ENCODE results near the gene IFNAR1. TPM values are rescaled to one million over a fixed set of nuclear protein-coding genes. Genes with fewer than 3 reads are reported as not detected.

Gene IFNAR1
- total and polyA plus RNA-seq, 9 of the 15 experiments (the other 6 are each of a cell fraction or from before 2014, with no cell fraction given), result 8.6 to 31.8 (median 14.8) TPM

GRCh38 chr21:33300701-33301631, 23.8 kb upstream of the IFNAR1 start (continued):
- TF ChIP-seq, protein P1, sequence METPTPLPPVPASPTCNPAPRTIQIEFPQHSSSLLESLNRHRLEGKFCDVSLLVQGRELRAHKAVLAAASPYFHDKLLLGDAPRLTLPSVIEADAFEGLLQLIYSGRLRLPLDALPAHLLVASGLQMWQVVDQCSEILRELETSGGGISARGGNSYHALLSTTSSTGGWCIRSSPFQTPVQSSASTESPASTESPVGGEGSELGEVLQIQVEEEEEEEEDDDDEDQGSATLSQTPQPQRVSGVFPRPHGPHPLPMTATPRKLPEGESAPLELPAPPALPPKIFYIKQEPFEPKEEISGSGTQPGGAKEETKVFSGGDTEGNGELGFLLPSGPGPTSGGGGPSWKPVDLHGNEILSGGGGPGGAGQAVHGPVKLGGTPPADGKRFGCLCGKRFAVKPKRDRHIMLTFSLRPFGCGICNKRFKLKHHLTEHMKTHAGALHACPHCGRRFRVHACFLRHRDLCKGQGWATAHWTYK (CRISPR knock-in tag; IDR thresholded peaks at IDR 0.05), result peak; percentile 98
- TF ChIP-seq SMARCA4 (IDR thresholded peaks at IDR 0.05) (peak; percentile 71; the same call in 1 of the 2 replicates), RBBP5 (IDR thresholded peaks at IDR 0.05; ENCODE audit: borderline replicate concordance, insufficient read depth, low read length, poor library complexity, severe bottlenecking) (peak; percentile 43), ZNF644 (tag; IDR thresholded peaks at IDR 0.05; ENCODE audit: low read depth) (peak; percentile 91), ZNF551 (CRISPR knock-in tag; IDR thresholded peaks at IDR 0.05) (no peak), BCL6 (CRISPR knock-in tag; IDR thresholded peaks at IDR 0.05) (peak; percentile 94), ARID3A (IDR thresholded peaks at IDR 0.05; ENCODE audit: borderline replicate concordance, low read depth, low read length) (0 out of 2 replicates have a peak, but pooled peaks have one; percentile 39), ZNF699 (CRISPR knock-in tag; IDR thresholded peaks at IDR 0.05; ENCODE audit: insufficient replicate concordance) (no peak), SNAPC5 (CRISPR knock-in tag; IDR thresholded peaks at IDR 0.05) (no peak), ZNF707 (CRISPR knock-in tag; conservative IDR thresholded peaks at IDR 0.05) (peak; percentile 53; the same call in 1 of the 2 replicates), ZNF316 (IDR thresholded peaks at IDR 0.05) (no peak), MAX (CRISPR knock-in tag; IDR thresholded peaks at IDR 0.05) (no peak), ELF4 (CRISPR knock-in tag; IDR thresholded peaks at IDR 0.05) (peak; percentile 53; the same call in 1 of the 2 replicates), GATAD2A (IDR thresholded peaks at IDR 0.05) (no peak)
- TF ChIP-seq, protein P2, sequence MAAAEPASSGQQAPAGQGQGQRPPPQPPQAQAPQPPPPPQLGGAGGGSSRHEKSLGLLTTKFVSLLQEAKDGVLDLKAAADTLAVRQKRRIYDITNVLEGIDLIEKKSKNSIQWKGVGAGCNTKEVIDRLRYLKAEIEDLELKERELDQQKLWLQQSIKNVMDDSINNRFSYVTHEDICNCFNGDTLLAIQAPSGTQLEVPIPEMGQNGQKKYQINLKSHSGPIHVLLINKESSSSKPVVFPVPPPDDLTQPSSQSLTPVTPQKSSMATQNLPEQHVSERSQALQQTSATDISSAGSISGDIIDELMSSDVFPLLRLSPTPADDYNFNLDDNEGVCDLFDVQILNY (CRISPR knock-in tag; IDR thresholded peaks at IDR 0.05), result no peak
- TF ChIP-seq, protein P3, sequence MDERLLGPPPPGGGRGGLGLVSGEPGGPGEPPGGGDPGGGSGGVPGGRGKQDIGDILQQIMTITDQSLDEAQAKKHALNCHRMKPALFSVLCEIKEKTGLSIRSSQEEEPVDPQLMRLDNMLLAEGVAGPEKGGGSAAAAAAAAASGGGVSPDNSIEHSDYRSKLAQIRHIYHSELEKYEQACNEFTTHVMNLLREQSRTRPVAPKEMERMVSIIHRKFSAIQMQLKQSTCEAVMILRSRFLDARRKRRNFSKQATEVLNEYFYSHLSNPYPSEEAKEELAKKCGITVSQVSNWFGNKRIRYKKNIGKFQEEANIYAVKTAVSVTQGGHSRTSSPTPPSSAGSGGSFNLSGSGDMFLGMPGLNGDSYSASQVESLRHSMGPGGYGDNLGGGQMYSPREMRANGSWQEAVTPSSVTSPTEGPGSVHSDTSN (CRISPR knock-in tag; IDR thresholded peaks at IDR 0.05; ENCODE audit: low read depth), result no peak
- TF ChIP-seq, protein P3 (tag; conservative IDR thresholded peaks at IDR 0.05; ENCODE audit: low read depth), result peak; percentile 46
- TF ChIP-seq, protein P4, sequence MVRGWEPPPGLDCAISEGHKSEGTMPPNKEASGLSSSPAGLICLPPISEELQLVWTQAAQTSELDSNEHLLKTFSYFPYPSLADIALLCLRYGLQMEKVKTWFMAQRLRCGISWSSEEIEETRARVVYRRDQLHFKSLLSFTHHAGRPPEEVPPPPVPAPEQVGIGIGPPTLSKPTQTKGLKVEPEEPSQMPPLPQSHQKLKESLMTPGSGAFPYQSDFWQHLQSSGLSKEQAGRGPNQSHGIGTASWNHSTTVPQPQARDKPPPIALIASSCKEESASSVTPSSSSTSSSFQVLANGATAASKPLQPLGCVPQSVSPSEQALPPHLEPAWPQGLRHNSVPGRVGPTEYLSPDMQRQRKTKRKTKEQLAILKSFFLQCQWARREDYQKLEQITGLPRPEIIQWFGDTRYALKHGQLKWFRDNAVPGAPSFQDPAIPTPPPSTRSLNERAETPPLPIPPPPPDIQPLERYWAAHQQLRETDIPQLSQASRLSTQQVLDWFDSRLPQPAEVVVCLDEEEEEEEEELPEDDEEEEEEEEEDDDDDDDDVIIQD (CRISPR knock-in tag; IDR thresholded peaks at IDR 0.05), result peak; percentile 60; the same call in 1 of the 2 replicates
